Endodermal cell (in vitro differentiated cells): Measurements from ENCODE around the gene GABRR3. TPM values are rescaled to one million over a fixed set of nuclear protein-coding genes. Genes with fewer than 3 reads are reported as not detected.
A peak's percentile ranks its signal among the peaks of the same experiment; 100 is the strongest.

Experiments used
- DNase-seq: peaks from one replicate; pipeline ENCODE4 v3.0.0-alpha.2; 2017
- H3K27ac ChIP-seq: 2 replicates; pipeline ENCODE4 v1.5.1; 2013; ENCODE audit warnings: mild to moderate bottlenecking, low read depth, low read length, moderate library complexity
- H3K27me3 ChIP-seq: 2 replicates; pipeline ENCODE4 v1.6.1; 2013; ENCODE audit warnings: mild to moderate bottlenecking, low read length, moderate library complexity; ENCODE audit not compliant: insufficient read depth, control insufficient read depth, poor library complexity, severe bottlenecking
- H3K36me3 ChIP-seq: 2 replicates; pipeline ENCODE4 v1.7.0; 2013; ENCODE audit warnings: mild to moderate bottlenecking, low read length, moderate library complexity; ENCODE audit not compliant: control insufficient read depth, insufficient read depth
- H3K4me1 ChIP-seq: one replicate; pipeline ENCODE4 v1.7.0; 2013; ENCODE audit warnings: low read length; ENCODE audit not compliant: control insufficient read depth, insufficient read depth
- H3K4me3 ChIP-seq: 2 replicates; pipeline ENCODE4 v1.5.1; 2013; ENCODE audit warnings: mild to moderate bottlenecking, low read length, moderate library complexity
- H3K9ac ChIP-seq: 2 replicates; pipeline ENCODE4 v1.6.1; 2013; ENCODE audit warnings: mild to moderate bottlenecking, low read length, moderate library complexity; ENCODE audit not compliant: poor library complexity, severe bottlenecking; ENCODE audit errors: extremely low read depth
- H3K9me3 ChIP-seq: 2 replicates; pipeline ENCODE4 v1.6.1; 2013; ENCODE audit warnings: mild to moderate bottlenecking, low read length, moderate library complexity; ENCODE audit not compliant: control insufficient read depth
- H3K27ac Mint-ChIP-seq: 2 replicates; pipeline ENCODE4 v1.8.0; 2020; ENCODE audit warnings: mixed read lengths
- H3K27me3 Mint-ChIP-seq: 2 replicates; pipeline ENCODE4 v1.8.0; 2021; ENCODE audit warnings: mild to moderate bottlenecking, mixed read lengths; ENCODE audit not compliant: insufficient read depth
- H3K36me3 Mint-ChIP-seq: 2 replicates; pipeline ENCODE4 v1.8.0; 2020; ENCODE audit warnings: low read depth, mixed read lengths
- H3K4me1 Mint-ChIP-seq: 2 replicates; pipeline ENCODE4 v1.8.0; 2020; ENCODE audit warnings: mixed read lengths
- H3K4me3 Mint-ChIP-seq: 2 replicates; pipeline ENCODE4 v1.8.0; 2020; ENCODE audit warnings: mild to moderate bottlenecking, moderate library complexity, mixed read lengths
- H3K9me3 Mint-ChIP-seq: 2 replicates; pipeline ENCODE4 v1.8.0; 2020; ENCODE audit warnings: mild to moderate bottlenecking, mixed read lengths
- WGBS, 2 experiments: methylation state at CpG; one replicate each; pipeline versions ENCODE4 v1.1.5 to v1.1.7; 2013; ENCODE audit warnings: missing lambda C conversion rate in 2 of 2, mixed read lengths in 1 of 2; ENCODE audit not compliant: insufficient coverage in 1 of 2, insufficient read length in 1 of 2; 5-methylcytosine and 5-hydroxymethylcytosine counted together
- total RNA-seq, 2 donors: library from RNA; stranded (reverse); fragmentation: NEBNext Ultra II Directional in 1 of 2; extraction: Animal tissue kit (Norgen Biotek cat#: 25700) in 1 of 2; gene quantifications; 2 replicates in 1 of 2; 3 replicates in 1 of 2; pipeline ENCODE4 v1.2.1, GENCODE V29; 2021
- TF ChIP-seq, protein P1 (sequence below): fragments of 200-600 bp; sonication (generic); conservative IDR thresholded peaks from 2 replicates; pipeline ENCODE4 v1.5.0; 2021; ENCODE audit warnings: antibody characterized with exemption, mild to moderate bottlenecking

The GABRR3 gene
- total RNA-seq, 2 donors from 2014 or later: not detected

DNA sequence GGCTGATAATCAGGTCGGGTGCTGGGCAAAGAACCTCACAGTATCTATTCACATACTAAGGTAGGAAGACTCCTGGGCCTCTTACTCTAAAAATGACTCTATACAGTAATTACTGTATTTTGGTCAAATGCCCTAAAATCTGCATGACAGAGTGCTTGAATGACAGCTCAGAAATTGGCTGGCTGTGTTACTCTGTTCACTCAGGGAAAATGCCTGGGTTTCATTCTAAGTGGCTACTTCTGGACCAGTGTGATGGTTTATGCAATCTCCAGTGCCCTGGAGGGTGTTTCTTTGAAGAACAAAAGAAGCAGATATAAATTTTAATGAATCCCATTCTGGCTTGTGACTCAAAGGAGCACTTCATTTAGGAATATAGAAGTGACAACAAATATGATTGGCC, 2.2 kb downstream of the GABRR3 start:
- H3K27me3 ChIP-seq: no peaks in the 10 kb centered on the region
- no peaks in the 10 kb centered on the region for H3K36me3 Mint-ChIP-seq
- H3K27me3 Mint-ChIP-seq: no peaks in the 10 kb centered on the region
- 100% methylated on average over 1 of the region's 1 CpG; no CpG with 5 or more reads in 1 of the 2 experiments for WGBS, 2 experiments
- H3K4me1 ChIP-seq: no peaks in the 10 kb centered on the region
- H3K4me3 Mint-ChIP-seq: no peak overlapping the region
- H3K4me3 ChIP-seq: no peak overlapping the region
- no peaks in the 10 kb centered on the region for H3K4me1 Mint-ChIP-seq
- no peaks in the 10 kb centered on the region for H3K9me3 ChIP-seq
- no peak overlapping the region for H3K27ac Mint-ChIP-seq
- no peak overlapping the region for H3K9ac ChIP-seq
- TF ChIP-seq, protein P1, sequence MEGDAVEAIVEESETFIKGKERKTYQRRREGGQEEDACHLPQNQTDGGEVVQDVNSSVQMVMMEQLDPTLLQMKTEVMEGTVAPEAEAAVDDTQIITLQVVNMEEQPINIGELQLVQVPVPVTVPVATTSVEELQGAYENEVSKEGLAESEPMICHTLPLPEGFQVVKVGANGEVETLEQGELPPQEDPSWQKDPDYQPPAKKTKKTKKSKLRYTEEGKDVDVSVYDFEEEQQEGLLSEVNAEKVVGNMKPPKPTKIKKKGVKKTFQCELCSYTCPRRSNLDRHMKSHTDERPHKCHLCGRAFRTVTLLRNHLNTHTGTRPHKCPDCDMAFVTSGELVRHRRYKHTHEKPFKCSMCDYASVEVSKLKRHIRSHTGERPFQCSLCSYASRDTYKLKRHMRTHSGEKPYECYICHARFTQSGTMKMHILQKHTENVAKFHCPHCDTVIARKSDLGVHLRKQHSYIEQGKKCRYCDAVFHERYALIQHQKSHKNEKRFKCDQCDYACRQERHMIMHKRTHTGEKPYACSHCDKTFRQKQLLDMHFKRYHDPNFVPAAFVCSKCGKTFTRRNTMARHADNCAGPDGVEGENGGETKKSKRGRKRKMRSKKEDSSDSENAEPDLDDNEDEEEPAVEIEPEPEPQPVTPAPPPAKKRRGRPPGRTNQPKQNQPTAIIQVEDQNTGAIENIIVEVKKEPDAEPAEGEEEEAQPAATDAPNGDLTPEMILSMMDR: no peak
- peak overlapping the region; percentile 33 for H3K27ac ChIP-seq
- no peaks in the 10 kb centered on the region for H3K36me3 ChIP-seq
- H3K9me3 Mint-ChIP-seq: no peaks in the 10 kb centered on the region
- DNase-seq: no peak

DNA sequence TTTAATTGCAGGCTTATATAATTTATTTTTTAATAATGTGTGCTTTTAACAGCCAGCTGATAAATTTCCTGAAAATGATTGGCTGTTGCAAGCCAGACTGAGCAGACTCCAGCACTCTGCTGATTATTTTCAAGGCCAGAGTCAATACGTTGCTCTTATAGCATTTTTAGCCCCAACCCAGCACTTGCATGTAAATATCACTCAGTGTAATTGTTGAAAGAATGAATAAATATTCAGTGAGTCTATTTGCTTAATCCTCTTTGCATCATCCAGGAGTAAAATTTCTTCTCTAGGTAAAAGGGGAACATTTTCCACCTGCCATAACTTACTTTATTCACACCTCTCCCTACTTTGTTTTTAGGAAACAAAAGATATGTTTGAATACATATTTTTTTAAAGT, 2.9 kb downstream of the GABRR3 start:
- Mint-ChIP-seq H3K27ac (no peak overlapping the region), H3K9me3 (no peaks in the 10 kb centered on the region), H3K27me3 (no peaks in the 10 kb centered on the region), H3K36me3 (no peaks in the 10 kb centered on the region), H3K4me1 (no peaks in the 10 kb centered on the region), H3K4me3 (no peak overlapping the region)
- Histone ChIP-seq H3K27ac (no peak overlapping the region), H3K4me1 (no peaks in the 10 kb centered on the region), H3K9ac (no peak overlapping the region), H3K4me3 (no peak overlapping the region), H3K9me3 (no peaks in the 10 kb centered on the region), H3K27me3 (no peaks in the 10 kb centered on the region), H3K36me3 (no peaks in the 10 kb centered on the region)
- TF ChIP-seq, protein P1: no peak
- DNase-seq: no peak
- WGBS, 2 experiments: 80% methylated on average over 1 of the region's 1 CpG; no CpG with 5 or more reads in 1 of the 2 experiments

DNA sequence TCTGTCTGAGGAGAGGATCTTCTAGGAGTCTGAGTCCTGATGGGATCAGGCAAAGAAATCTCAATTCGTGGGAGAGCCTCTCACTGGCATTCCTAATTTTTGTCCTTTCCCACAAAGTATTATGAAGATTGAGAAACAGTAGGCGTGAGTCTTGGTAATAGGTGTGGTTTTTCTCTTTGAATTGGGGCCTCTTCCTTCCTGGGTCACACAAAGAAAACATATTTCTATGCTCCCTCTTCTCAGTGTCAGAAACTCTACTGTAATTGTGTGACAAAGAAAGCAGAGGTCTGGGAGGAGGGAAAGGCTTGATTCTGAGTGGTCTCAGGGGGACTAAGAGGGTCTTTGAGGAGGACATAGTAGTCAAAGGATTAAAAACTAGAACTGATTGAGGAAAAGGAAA, 6.0 kb downstream of the GABRR3 start:
- Mint-ChIP-seq H3K27ac (no peak overlapping the region), H3K4me1 (no peaks in the 10 kb centered on the region), H3K9me3 (no peaks in the 10 kb centered on the region), H3K4me3 (no peak overlapping the region), H3K36me3 (no peaks in the 10 kb centered on the region), H3K27me3 (no peaks in the 10 kb centered on the region)
- Histone ChIP-seq H3K9me3 (no peaks in the 10 kb centered on the region), H3K36me3 (no peaks in the 10 kb centered on the region), H3K4me1 (no peaks in the 10 kb centered on the region), H3K4me3 (no peak overlapping the region), H3K27ac (no peak overlapping the region), H3K27me3 (no peaks in the 10 kb centered on the region), H3K9ac (no peak overlapping the region)
- DNase-seq: no peak
- WGBS, 2 experiments: 70 to 86% methylated on average over 1 to 2 of the region's 2 CpGs
- TF ChIP-seq, protein P1: no peak
